MM.1S (cell line): ENCODE results near the gene CAMKK1.

ENCODE experiments used
- DNase-seq: peaks from one replicate; pipeline ENCODE4 v3.0.0-alpha.2; 2015
- H2AFZ ChIP-seq: fragments of 300-600 bp; sonication (generic); 2 replicates; pipeline ENCODE4 v1.6.0; 2016; ENCODE audit warnings: antibody characterized with exemption, low read length
- H3F3A ChIP-seq: fragments of 300-600 bp; sonication (generic); 2 replicates; pipeline ENCODE4 v1.6.1; 2016; ENCODE audit warnings: mild to moderate bottlenecking, antibody characterized with exemption, low read length, moderate library complexity, mixed read lengths; ENCODE audit not compliant: insufficient read depth
- H3K27ac ChIP-seq: fragments of 300-600 bp; sonication (generic); 2 replicates; pipeline ENCODE4 v1.5.1; 2016; ENCODE audit warnings: mild to moderate bottlenecking, low read length
- H3K27me3 ChIP-seq: fragments of 300-600 bp; sonication (generic); replicated peaks from 2 replicates; pipeline ENCODE4 v1.6.0; 2016; ENCODE audit warnings: low read length; ENCODE audit not compliant: insufficient read depth
- H3K36me3 ChIP-seq: fragments of 300-600 bp; sonication (generic); replicated peaks from 2 replicates; pipeline ENCODE4 v1.6.1; 2016; ENCODE audit warnings: mild to moderate bottlenecking, low read length, mixed read lengths; ENCODE audit not compliant: insufficient read depth
- H3K4me1 ChIP-seq: fragments of 300-600 bp; sonication (generic); 2 replicates; pipeline ENCODE4 v1.6.1; 2016; ENCODE audit warnings: low read length, mixed read lengths
- H3K4me2 ChIP-seq: fragments of 300-600 bp; sonication (generic); 2 replicates; pipeline ENCODE4 v1.6.0; 2016; ENCODE audit warnings: low read depth, low read length
- H3K4me3 ChIP-seq: fragments of 300-600 bp; sonication (generic); 2 replicates; pipeline ENCODE4 v1.5.1; 2016; ENCODE audit warnings: low read length, mixed read lengths
- H3K79me2 ChIP-seq: fragments of 300-600 bp; sonication (generic); 2 replicates; pipeline ENCODE4 v1.6.1; 2016; ENCODE audit warnings: mixed run types, low read length, mixed read lengths
- H3K9ac ChIP-seq: fragments of 300-600 bp; sonication (generic); 2 replicates; pipeline ENCODE4 v1.6.1; 2016; ENCODE audit warnings: low read length, mixed read lengths
- H3K9me2 ChIP-seq: fragments of 300-600 bp; sonication (generic); replicated peaks from 2 replicates; pipeline ENCODE4 v1.6.1; 2016; ENCODE audit warnings: mild to moderate bottlenecking, low read length, mixed read lengths; ENCODE audit not compliant: insufficient read depth
- H3K9me3 ChIP-seq: fragments of 300-600 bp; sonication (generic); replicated peaks from 2 replicates; pipeline ENCODE4 v1.6.1; 2016; ENCODE audit warnings: mild to moderate bottlenecking, low read length, mixed read lengths; ENCODE audit not compliant: insufficient read depth
- H4K20me1 ChIP-seq: fragments of 300-600 bp; sonication (generic); 2 replicates; pipeline ENCODE4 v1.6.1; 2016; ENCODE audit warnings: mild to moderate bottlenecking, low read length, moderate library complexity, mixed read lengths; ENCODE audit not compliant: insufficient read depth
- CTCF ChIP-seq: fragments of 300-600 bp; sonication (generic); IDR thresholded peaks from 2 replicates; pipeline ENCODE4 v1.5.1; 2016; ENCODE audit warnings: antibody characterized with exemption, low read length, mixed read lengths
- EZH2 ChIP-seq: fragments of 300-600 bp; sonication (generic); optimal IDR thresholded peaks from 2 replicates; pipeline ENCODE3; 2017; ENCODE audit warnings: low read depth, mild to moderate bottlenecking, antibody characterized with exemption, low read length, mixed read lengths
- EZH2phosphoT487 ChIP-seq: fragments of 300-600 bp; sonication (generic); IDR thresholded peaks from 2 replicates; pipeline ENCODE4 v1.6.1; 2018; ENCODE audit warnings: antibody characterized with exemption, low read length

CAMKK1 gene

GRCh38 chr17:3890878-3891219 is 2.0 kb downstream of the CAMKK1 start:
- Histone ChIP-seq H2AFZ (no peak overlapping the region), H3K9me3 (no peaks in the 10 kb centered on the region), H3K4me1 (peaks cover 7% of the 10 kb centered on the region), H4K20me1 (no peaks in the 10 kb centered on the region), H3K4me2 (no peak overlapping the region), H3K9ac (no peak overlapping the region), H3K36me3 (no peaks in the 10 kb centered on the region), H3K27ac (no peak overlapping the region), H3K79me2 (no peaks in the 10 kb centered on the region), H3K27me3 (no peaks in the 10 kb centered on the region; the same call in 1 of the 2 replicates), H3F3A (no peaks in the 10 kb centered on the region), H3K4me3 (no peak overlapping the region), H3K9me2 (no peaks in the 10 kb centered on the region)
- TF ChIP-seq EZH2phosphoT487 (no peak), EZH2 (no peak), CTCF (no peak)
- DNase-seq = no peak

GRCh38 chr17:3890082-3890877 is 2.6 kb downstream of the CAMKK1 start:
- Histone ChIP-seq H2AFZ (no peak overlapping the region), H3K4me1 (peaks cover 7% of the 10 kb centered on the region), H3K27me3 (no peaks in the 10 kb centered on the region; the same call in 1 of the 2 replicates), H3K9me2 (no peaks in the 10 kb centered on the region), H3K4me3 (no peak overlapping the region), H3K79me2 (no peaks in the 10 kb centered on the region), H3K9me3 (no peaks in the 10 kb centered on the region), H3K9ac (no peak overlapping the region), H3K4me2 (no peak overlapping the region), H3K27ac (no peak overlapping the region), H3K36me3 (no peaks in the 10 kb centered on the region), H4K20me1 (no peaks in the 10 kb centered on the region), H3F3A (no peaks in the 10 kb centered on the region)
- DNase-seq = no peak
- TF ChIP-seq EZH2 (no peak), EZH2phosphoT487 (no peak), CTCF (no peak)

- TF ChIP-seq CTCF (no peak), EZH2phosphoT487 (no peak), EZH2 (no peak)
- Histone ChIP-seq H3K9me3 (no peaks in the 10 kb centered on the region), H3F3A (no peaks in the 10 kb centered on the region), H3K4me2 (no peak overlapping the region), H3K4me3 (no peak overlapping the region), H2AFZ (no peak overlapping the region), H3K36me3 (no peaks in the 10 kb centered on the region), H3K27me3 (no peaks in the 10 kb centered on the region; the same call in 1 of the 2 replicates), H3K9me2 (no peaks in the 10 kb centered on the region), H3K27ac (no peak overlapping the region), H3K79me2 (no peaks in the 10 kb centered on the region), H4K20me1 (no peaks in the 10 kb centered on the region), H3K4me1 (peaks cover 7% of the 10 kb centered on the region), H3K9ac (no peak overlapping the region)
- DNase-seq = no peak
Measured at GRCh38 chr17:3889325-3890012, 3.4 kb downstream of the CAMKK1 start.
